ENCODE measurements around the gene RIMKLB. TPM values are rescaled to one million over a fixed set of nuclear protein-coding genes. Genes with fewer than 3 reads are reported as not detected.
"Not testable (repeated sequence)": the region's sequence is repeated elsewhere in the genome, so short reads cannot be mapped to it uniquely, and the experiment has no call there.

Gene RIMKLB
- total RNA-seq, 1 donor: 15.1 TPM

DNA sequence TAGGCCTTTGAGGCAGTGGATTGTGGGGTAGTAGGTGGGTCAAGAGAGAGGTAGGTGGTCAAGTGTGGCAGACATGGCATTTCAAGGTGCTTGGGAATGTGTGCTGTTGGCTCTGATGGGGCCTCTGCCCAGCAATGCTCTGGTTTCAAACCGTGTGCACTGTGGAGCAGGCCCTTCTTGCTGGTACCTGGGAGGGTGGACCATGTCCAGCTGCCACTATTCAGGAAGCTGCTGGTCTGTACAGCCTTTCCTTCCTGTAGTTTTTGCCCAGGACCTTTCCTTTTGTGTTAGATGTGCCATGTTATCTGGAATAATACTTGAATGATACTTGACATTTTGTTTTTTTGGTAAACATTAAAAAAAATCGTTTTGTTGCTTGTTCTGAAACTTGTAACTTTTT is 14.8 kb downstream of the RIMKLB start:
- TF ChIP-seq, protein P1, sequence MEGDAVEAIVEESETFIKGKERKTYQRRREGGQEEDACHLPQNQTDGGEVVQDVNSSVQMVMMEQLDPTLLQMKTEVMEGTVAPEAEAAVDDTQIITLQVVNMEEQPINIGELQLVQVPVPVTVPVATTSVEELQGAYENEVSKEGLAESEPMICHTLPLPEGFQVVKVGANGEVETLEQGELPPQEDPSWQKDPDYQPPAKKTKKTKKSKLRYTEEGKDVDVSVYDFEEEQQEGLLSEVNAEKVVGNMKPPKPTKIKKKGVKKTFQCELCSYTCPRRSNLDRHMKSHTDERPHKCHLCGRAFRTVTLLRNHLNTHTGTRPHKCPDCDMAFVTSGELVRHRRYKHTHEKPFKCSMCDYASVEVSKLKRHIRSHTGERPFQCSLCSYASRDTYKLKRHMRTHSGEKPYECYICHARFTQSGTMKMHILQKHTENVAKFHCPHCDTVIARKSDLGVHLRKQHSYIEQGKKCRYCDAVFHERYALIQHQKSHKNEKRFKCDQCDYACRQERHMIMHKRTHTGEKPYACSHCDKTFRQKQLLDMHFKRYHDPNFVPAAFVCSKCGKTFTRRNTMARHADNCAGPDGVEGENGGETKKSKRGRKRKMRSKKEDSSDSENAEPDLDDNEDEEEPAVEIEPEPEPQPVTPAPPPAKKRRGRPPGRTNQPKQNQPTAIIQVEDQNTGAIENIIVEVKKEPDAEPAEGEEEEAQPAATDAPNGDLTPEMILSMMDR (IDR thresholded peaks at IDR 0.05; ENCODE audit: insufficient read depth, low read depth, low read length): no peak
- H3K4me3 ChIP-seq (ENCODE audit: low read depth, low read length): no peak overlapping the region
- DNase-seq (ENCODE audit: low read depth): no peak

DNA sequence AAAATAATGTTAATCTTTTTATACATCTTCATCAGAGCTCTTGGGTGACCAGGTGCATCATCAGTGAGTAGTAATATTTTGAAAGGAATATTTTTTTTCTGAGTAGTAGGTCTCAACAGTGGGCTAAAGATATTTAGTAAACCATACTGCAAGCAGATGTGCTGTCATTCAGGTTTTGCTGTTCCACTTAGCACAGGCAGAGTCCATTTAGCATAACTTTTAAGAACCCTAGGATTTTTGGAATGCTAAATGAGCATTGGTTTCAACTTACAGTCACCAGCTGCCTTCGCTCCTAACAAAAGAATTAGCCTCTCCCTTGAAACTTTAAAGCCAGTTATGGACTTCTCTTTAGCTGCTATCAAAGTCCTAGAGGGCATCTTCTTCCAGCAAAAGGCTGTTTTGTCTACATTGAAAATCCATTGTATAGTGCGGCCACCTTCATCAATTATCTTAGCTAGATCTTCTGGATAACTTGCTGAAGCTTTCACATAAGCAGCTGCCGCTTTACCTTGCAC is 24.6 kb downstream of the RIMKLB start:
- TF ChIP-seq, protein P1 (IDR thresholded peaks at IDR 0.05; ENCODE audit: insufficient read depth, low read depth, low read length): no peak
- no peak overlapping the region for H3K4me3 ChIP-seq (ENCODE audit: low read depth, low read length)
- DNase-seq (ENCODE audit: low read depth): no peak

DNA sequence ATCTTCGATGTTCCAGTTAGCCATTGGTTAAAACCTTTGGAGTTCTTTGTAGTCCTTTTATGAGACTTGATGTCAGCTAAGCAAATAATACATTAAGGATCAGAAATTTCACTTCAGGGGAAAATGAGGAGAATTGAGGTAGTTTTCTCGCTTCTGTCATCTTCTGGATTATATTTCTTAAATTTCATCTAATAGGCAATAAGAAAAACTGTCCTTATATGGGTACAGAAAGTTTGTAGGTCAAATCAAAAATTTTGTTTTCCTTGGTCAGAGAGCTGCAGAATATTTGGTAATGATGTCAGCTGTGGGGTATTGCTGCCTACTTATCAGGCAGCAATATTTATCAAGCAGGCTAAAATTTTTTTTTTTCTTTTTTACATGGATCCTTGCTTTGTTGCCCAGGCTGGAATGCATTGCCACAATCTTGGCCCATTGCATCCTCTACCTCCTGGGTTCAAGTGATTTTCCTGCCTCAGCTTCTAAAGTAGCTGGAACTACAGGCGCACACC is 37.1 kb downstream of the RIMKLB start:
- DNase-seq (ENCODE audit: low read depth): no peak
- TF ChIP-seq, protein P1 (IDR thresholded peaks at IDR 0.05; ENCODE audit: insufficient read depth, low read depth, low read length): no peak

DNA sequence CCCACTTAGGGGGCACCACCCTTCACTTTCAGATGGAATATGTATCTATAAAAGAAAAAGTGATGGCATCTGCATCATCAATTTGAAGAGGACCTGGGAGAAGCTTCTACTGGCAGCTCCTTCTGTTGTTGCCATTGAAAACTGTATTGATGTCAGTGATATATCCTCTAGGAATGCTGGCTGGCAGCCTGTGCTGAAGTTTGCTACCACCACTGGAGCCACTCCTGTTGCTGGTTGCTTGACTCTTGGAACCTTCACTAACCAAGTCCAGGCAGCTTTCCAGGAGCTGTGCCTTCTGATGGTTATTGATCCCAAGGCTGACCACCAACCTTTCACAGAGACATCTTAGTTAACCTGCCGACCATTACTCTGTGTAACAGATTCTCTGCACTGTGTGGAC is 44.7 kb downstream of the RIMKLB start:
- no peak overlapping the region for H3K4me3 ChIP-seq (ENCODE audit: low read depth, low read length)
- TF ChIP-seq, protein P1 (IDR thresholded peaks at IDR 0.05; ENCODE audit: insufficient read depth, low read depth, low read length): no peak
- peak; percentile 12 for DNase-seq (ENCODE audit: low read depth)

More for the DNA sequence above, 37.1 kb downstream of the RIMKLB start:
- no peak overlapping the region for H3K4me3 ChIP-seq (ENCODE audit: low read depth, low read length)

DNA sequence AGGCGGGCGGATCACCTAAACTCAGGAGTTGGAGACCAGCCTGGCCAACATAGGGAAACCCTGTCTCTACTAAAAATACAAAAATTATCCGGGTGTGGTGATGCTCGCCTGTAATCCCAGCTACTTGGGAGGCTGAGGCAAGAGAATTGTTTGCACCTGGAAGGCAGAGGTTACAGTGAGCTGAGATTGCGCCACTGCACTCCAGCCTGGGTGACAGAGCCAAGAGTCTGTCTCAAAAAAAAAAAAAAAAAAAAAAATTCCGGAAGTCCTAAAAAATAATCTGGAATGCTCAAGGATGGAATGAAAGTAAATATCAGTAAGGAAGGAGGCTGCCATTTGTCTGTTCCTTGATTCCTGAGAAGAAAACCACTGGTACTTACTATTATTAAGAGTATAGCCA is 45.3 kb downstream of the RIMKLB start:
- not testable (repeated sequence) for DNase-seq (ENCODE audit: low read depth); H3K4me3 ChIP-seq (ENCODE audit: low read depth, low read length)

DNA sequence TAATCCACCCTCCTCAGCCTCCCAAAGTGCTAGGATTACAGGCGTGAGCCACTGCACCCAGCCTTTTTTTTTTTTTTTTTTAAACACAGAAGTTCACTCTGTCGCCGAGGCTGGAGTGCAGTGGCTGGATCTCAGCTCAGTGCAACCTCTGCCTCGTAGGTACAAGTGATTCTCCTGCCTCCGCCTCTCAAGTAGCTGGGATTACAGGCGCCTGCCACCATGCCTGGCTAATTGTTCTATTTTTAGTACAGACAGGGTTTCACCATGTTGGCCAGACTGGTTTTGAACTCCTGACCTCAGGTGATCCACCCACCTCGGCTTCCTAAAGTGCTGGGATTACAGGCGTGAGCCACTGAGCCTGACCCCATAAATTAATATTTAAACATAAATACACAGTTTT is 47.8 kb downstream of the RIMKLB start:
- DNase-seq (ENCODE audit: low read depth); H3K4me3 ChIP-seq (ENCODE audit: low read depth, low read length): not testable (repeated sequence)

DNA sequence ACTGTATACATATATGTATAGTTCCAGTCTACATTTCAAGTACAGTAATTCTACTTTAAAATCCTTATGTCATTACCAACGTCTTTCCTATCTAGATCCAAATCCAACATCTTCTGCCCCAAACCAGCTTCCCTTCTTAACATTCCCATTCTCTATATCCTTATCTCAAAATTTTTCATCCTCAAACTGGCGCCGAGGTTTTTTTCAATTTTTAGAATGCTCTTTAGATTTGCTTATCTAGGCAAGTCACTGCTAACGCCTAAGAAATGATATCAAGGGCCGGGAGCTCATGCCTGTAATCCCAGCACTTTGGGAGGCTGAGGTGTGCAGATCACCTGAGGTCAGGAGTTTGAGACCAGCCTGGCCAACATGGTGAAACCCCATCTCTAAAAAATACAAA is 48.3 kb downstream of the RIMKLB start:
- TF ChIP-seq, protein P1 (IDR thresholded peaks at IDR 0.05; ENCODE audit: insufficient read depth, low read depth, low read length): no peak
- DNase-seq (ENCODE audit: low read depth): no peak
- no peak overlapping the region for H3K4me3 ChIP-seq (ENCODE audit: low read depth, low read length)

DNA sequence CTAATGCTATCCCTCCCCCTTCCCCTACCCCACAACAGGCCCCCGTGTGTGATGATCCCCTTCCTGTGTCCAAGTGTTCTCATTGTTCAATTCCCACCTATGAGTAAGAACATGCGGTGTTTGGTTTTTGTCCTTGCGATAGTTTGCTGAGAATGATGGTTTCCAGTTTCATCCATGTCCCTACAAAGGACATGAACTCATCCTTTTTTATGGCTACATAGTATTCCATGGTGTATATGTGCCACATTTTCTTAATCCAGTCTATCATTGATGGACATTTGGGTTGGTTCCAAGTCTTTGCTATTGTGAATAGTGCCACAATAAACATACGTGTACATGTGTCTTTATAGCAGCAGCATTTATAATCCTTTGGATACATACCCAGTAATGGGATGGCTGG is 62.3 kb downstream of the RIMKLB start:
- H3K4me3 ChIP-seq (ENCODE audit: low read depth, low read length); DNase-seq (ENCODE audit: low read depth): not testable (repeated sequence)

DNA sequence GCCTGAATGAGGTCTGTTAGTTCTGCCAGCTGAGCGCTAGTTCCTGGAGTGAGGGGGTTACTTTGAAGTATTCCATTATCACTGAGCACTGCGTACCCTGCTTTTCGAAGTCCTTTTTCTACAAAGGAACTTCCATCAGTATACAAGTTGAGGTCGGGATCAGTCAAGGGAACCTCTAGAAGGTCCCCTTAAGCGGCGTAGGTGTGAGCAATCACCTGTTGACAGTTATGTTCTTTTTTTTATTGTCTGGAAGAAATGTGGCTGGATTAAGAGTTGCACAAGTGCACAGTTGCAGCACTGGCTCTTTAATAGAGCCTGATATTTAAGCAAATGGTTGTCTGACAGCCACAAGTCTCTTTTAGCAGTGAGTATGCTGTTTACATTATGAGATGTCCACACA is 64.9 kb downstream of the RIMKLB start:
- DNase-seq (ENCODE audit: low read depth); H3K4me3 ChIP-seq (ENCODE audit: low read depth, low read length): not testable (repeated sequence)

DNA sequence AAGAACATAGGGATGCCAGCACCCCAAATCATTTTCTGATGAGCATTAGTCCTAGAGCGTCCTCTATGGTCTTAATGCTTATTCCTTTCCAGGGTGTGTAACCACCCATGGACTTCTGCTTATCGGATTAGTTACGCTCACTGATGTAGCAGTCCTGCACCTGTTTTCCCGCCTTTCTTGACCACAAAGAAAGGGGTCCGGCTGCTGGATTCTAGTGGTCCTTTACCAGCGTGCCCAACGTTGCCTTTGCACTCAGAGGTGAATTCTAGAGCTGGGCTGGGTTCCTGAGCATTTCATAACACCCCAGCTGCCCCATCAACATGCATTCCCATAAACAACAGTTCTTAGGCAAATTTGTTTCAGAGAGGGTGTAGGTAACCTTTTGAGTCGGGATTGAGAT is 68.3 kb downstream of the RIMKLB start:
- DNase-seq (ENCODE audit: low read depth); H3K4me3 ChIP-seq (ENCODE audit: low read depth, low read length): not testable (repeated sequence)
